Adrenal gland (tissue), 5 donors: ENCODE results near the gene BAHCC1.

Experiments used
- POLR2A ChIP-seq, 2 donors: fragments of 450-650 bp; IDR thresholded peaks; one replicate each; pipeline ENCODE4 v1.6.1; 2017; ENCODE audit warnings: antibody characterized with exemption in 2 of 2, mild to moderate bottlenecking in 2 of 2, moderate library complexity in 1 of 2
- TF ChIP-seq, protein P1 (sequence below), 6 experiments: fragments of 450-650 bp in 4 of 6; fragments of 200-600 bp in 2 of 6; sonication (generic) in 1 of 6; IDR thresholded peaks; 1 replicate in 5 of 6; 2 replicates in 1 of 6; pipeline versions ENCODE4 v1.5.1 to v1.8.0; 2016 to 2021; ENCODE audit warnings: antibody characterized with exemption in 6 of 6, mild to moderate bottlenecking in 2 of 6, moderate library complexity in 1 of 6
- donor health status: DM: no; HTN: no; CAD: no.

DNA sequence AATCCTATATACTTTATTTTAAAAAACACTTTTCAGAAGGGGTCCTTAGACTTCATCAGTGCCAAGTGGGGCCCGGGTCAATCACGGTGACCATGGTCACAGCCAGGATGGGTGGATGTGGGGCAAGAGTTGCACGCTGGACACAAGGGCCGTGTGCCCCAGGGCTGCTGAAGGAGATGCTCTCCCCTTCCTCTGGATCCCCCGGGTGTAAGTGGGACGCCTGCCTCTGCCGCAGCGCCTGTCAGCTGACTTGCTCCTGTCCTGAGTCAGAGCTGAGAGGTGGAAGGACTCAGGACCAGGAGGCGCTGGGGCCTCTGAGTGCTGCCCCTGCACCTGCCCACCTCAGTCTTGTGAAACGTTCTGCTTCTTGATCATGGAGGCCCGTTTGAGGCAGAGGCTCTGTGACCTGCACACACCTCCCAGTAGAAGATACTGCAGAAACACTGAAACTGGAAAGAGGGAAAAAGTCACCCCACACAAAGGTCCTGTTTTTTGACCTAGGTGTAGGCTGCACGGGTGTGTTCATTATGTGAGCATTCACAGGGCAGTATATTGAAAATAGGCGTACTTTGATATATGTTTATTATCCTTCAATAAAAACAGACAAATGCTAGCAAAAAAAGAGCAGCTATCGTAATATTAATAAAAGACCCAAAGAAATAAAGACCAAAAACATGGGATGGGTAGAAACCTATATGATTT is 40.9 kb upstream of the BAHCC1 start:
- no peak for TF ChIP-seq POLR2A (IDR thresholded peaks at IDR 0.05)
- TF ChIP-seq, protein P1, sequence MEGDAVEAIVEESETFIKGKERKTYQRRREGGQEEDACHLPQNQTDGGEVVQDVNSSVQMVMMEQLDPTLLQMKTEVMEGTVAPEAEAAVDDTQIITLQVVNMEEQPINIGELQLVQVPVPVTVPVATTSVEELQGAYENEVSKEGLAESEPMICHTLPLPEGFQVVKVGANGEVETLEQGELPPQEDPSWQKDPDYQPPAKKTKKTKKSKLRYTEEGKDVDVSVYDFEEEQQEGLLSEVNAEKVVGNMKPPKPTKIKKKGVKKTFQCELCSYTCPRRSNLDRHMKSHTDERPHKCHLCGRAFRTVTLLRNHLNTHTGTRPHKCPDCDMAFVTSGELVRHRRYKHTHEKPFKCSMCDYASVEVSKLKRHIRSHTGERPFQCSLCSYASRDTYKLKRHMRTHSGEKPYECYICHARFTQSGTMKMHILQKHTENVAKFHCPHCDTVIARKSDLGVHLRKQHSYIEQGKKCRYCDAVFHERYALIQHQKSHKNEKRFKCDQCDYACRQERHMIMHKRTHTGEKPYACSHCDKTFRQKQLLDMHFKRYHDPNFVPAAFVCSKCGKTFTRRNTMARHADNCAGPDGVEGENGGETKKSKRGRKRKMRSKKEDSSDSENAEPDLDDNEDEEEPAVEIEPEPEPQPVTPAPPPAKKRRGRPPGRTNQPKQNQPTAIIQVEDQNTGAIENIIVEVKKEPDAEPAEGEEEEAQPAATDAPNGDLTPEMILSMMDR (IDR thresholded peaks at IDR 0.05) = no peak
